Measurements from ENCODE around the gene RALGPS1.

- TF ChIP-seq MAX (CRISPR knock-in tag; IDR thresholded peaks at IDR 0.05) (no peak), USF2 (CRISPR knock-in tag; IDR thresholded peaks at IDR 0.05) (no peak), E2F4 (CRISPR knock-in tag; IDR thresholded peaks at IDR 0.05; ENCODE audit: borderline replicate concordance, low read depth) (no peak), CTCF (IDR thresholded peaks at IDR 0.05) (no peak), GTF2I (CRISPR knock-in tag; conservative IDR thresholded peaks at IDR 0.05) (no peak), ATF3 (CRISPR knock-in tag; conservative IDR thresholded peaks at IDR 0.05) (no peak), ATF2 (CRISPR knock-in tag; IDR thresholded peaks at IDR 0.05; ENCODE audit: borderline replicate concordance, low read depth) (no peak), CREM (CRISPR knock-in tag; IDR thresholded peaks at IDR 0.05) (no peak)
Measured at GRCh38 chr9:127038531-127038930, 123.9 kb downstream of the RALGPS1 start.
